Activated CD4-positive, alpha-beta memory T cell treated with anti-CD3 and anti-CD28 coated beads, Interleukin-2, amount 10 ng/mL, durations not matched to agents 7 days and 5 days (primary cell): ENCODE measurements around the gene MCM6. TPM values are rescaled to one million over a fixed set of nuclear protein-coding genes. Genes with fewer than 3 reads are reported as not detected.

Experiments used
- CTCF ChIA-PET: fragments of 350-600 bp; sonication (Branson Sonifier 250); formaldehyde crosslinking; loops from one replicate; lab custom pipeline; 2021; ENCODE audit warnings: antibody characterized with exemption, inconsistent platforms; lab: Charles Lee
- POLR2A ChIA-PET: fragments of 350-600 bp; sonication (Branson Sonifier 250); formaldehyde crosslinking; loops from one replicate; lab custom pipeline; 2021; ENCODE audit warnings: antibody characterized with exemption; lab: Charles Lee
- DNase-seq: peaks from one replicate; pipeline ENCODE4 v3.0.0-alpha.2; 2020
- H3K27ac Mint-ChIP-seq: one replicate; pipeline ENCODE4 v1.8.0; 2021; ENCODE audit warnings: mild to moderate bottlenecking, mixed read lengths
- H3K27me3 Mint-ChIP-seq: one replicate; pipeline ENCODE4 v1.8.0; 2021; ENCODE audit warnings: mixed read lengths
- H3K36me3 Mint-ChIP-seq: one replicate; pipeline ENCODE4 v1.8.0; 2021; ENCODE audit warnings: low read depth, mixed read lengths
- H3K4me1 Mint-ChIP-seq: one replicate; pipeline ENCODE4 v1.8.0; 2021; ENCODE audit warnings: mixed read lengths
- H3K4me3 Mint-ChIP-seq: one replicate; pipeline ENCODE4 v1.8.0; 2021; ENCODE audit warnings: mild to moderate bottlenecking, mixed read lengths
- H3K9me3 Mint-ChIP-seq: one replicate; pipeline ENCODE4 v1.8.0; 2021; ENCODE audit warnings: mixed read lengths
- total RNA-seq, 2 experiments: library from RNA; stranded (reverse); gene quantifications; one replicate each; pipeline ENCODE4 v1.2.3, GENCODE V29; 2021

Gene MCM6
- total RNA-seq, 2 experiments from 2014 or later, result 128 to 130 TPM

DNA sequence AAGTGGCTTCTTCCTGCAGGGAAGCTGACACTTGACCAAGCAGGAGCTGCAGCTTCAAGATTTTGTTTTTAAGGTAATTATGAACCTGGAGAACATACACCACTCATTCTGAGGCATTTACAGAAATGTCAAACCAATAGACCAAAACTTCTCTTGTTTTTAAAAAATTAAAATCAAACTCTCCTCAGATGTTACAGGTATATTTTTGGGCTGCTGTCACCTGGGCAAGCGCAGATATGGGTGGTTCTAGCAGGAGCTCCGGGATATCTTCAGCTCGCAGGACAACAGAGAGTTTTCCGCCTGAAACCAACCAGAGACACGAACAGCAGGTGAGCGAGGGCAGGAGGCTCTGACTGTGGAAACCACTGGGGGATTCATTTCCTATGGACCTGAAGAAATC lies 43.4 kb downstream of the MCM6 start:
- Mint-ChIP-seq H3K9me3 (no peaks in the 10 kb centered on the region), H3K4me3 (no peak overlapping the region)

DNA sequence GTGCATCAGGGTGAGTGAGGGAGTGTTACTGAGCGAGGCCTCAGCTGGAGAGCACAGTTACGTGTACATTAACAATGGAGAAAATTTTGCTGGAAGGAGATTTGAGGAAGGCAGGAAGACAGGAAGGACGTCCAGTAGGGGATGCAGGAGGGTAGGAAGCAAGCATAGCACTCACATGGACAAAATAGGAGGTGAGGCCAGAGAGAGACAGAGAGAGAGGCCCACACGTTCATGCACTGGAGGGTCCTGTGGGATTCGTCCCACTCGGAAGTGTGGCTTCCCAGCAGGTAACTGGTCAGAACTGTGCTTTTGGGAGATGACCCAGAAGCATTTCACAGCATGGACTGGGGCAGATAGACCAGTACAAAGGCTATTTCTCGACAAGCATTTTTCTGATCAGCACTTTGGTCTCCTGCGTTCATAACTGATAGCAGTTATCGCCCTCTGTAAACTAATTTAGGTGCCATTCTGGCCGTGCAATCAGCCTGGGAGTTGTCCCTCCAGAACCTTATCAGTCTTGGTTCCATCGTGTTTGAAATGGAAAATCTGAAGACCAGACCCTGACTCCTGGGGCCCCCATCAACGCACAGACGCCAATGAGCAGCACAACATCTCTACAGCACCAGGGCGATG lies 44.9 kb downstream of the MCM6 start:
- Mint-ChIP-seq H3K4me3 (no peak overlapping the region), H3K4me1 (peaks cover 6% of the 10 kb centered on the region), H3K9me3 (no peaks in the 10 kb centered on the region), H3K36me3 (peaks cover 2% of the 10 kb centered on the region), H3K27me3 (no peaks in the 10 kb centered on the region), H3K27ac (no peak overlapping the region)
- no peak for DNase-seq
- ChIA-PET CTCF (no interaction called here), POLR2A (no interaction called here)

More for the DNA sequence above, 43.4 kb downstream of the MCM6 start:
- Mint-ChIP-seq H3K4me1 (peaks cover 9% of the 10 kb centered on the region), H3K27ac (no peak overlapping the region), H3K36me3 (peaks cover 8% of the 10 kb centered on the region), H3K27me3 (no peaks in the 10 kb centered on the region)
- DNase-seq, result no peak
- ChIA-PET POLR2A (interaction anchor here (1.2 kb wide), 1 partner anchor 42 kb away, joined by 4 read pairs; no protein-coding TSS in a partner anchor), CTCF (no interaction called here)

DNA sequence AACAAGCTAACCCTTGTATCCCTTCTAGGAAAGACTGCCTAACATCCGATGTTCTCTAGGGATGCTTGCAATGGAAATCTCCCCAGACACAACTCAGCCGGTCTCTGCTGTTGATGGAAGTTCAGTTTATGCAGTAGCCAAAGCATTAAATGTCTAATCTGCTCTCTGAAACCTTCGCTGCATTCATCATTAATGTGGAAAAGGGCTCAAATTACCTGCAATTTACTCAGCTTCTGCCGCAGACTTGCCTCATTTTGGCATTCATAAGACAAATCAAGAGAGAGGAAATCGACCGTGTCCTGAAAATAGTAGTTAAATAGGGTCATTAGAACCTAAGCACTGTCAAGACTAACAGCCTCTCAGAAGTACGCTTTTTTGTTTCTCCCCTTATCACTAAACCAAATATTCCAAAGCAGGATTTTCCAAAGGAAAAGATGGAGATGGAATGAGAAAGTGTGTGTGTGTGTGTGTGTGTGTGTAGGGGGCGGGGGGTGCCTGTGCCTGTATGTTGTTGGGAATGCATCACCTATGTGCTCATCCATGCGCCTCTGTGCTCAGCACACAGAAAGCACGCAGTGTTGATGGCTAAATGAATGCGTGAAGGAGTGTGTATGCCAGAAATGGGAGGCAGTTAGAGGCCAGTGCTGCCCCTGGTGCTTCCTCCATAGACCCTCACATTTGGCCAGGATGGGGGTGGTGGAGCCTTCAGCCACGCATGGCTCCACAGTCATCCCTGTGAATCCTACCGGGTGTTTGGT lies 46.7 kb downstream of the MCM6 start:
- no peak overlapping the region for H3K4me3 Mint-ChIP-seq
- CTCF ChIA-PET, result no interaction called here
- POLR2A ChIA-PET, result no interaction called here
- no peaks in the 10 kb centered on the region for H3K4me1 Mint-ChIP-seq
- H3K27me3 Mint-ChIP-seq, result no peaks in the 10 kb centered on the region
- DNase-seq, result no peak
- H3K9me3 Mint-ChIP-seq, result no peaks in the 10 kb centered on the region
- H3K27ac Mint-ChIP-seq, result no peak overlapping the region
- H3K36me3 Mint-ChIP-seq, result no peaks in the 10 kb centered on the region

DNA sequence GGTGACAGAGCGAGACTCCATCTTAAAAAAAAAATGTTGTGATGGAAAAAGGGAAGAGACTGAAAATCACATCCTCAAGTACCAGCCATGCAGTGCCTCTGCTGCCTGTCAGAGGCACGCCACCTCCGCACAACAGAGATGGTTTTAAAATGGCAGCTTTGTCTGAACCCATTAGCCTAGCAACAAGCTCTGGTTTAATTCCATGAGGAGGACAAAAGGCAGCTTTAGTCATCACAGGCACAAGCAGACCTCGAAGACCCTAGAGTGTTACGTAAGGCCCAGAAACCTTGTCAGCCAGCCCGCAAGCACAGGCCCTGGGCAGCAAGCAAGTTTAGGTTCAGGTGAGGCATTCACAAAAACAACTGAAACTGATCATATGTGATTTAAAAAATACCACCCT lies 49.7 kb downstream of the MCM6 start:
- peaks cover 9% of the 10 kb centered on the region for H3K4me1 Mint-ChIP-seq
- no peak overlapping the region for H3K27ac Mint-ChIP-seq
- DNase-seq, result no peak
- peaks cover 13% of the 10 kb centered on the region for H3K36me3 Mint-ChIP-seq
- ChIA-PET POLR2A (no interaction called here), CTCF (interaction anchor here (0.9 kb wide), 1 partner anchor 15 kb away, joined by 3 read pairs; no protein-coding TSS in a partner anchor)
- no peak overlapping the region for H3K4me3 Mint-ChIP-seq
- peaks cover 13% of the 10 kb centered on the region for H3K9me3 Mint-ChIP-seq
- H3K27me3 Mint-ChIP-seq, result peaks cover 2% of the 10 kb centered on the region

DNA sequence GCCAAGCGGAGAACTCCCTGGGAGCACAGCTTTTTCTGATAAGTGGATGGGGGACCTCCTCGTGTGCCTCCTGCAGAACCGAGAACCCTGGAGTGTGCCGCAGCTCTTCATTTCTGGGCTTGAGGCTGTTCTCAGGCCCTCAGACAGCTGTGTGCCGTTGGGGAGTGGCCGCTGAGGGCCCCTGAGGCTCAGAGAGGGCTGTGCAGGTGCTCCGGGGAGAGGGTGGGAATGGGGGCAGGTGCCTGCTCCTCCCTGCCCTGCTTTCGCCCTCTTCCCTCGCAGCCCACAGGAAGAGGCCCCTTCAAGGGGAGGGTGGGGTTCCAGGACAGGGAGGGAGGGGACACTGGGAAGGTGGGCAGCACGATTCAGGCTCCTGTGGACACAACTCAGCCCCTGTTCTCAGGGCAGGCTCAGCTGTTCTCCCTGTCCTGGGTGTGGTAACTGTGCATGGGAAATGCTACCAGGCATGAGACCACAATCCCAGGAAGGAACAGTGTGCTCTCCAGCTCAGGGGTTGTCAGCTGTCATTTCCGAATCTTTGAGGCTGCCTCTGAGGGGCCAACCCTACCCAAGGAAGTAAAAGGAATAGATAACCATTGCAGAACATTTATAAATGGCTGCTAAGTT lies 50.6 kb downstream of the MCM6 start:
- ChIA-PET CTCF (interaction anchor here (1.6 kb wide), 1 partner anchor 28 kb away, joined by 5 read pairs; no protein-coding TSS in a partner anchor), POLR2A (no interaction called here)
- Mint-ChIP-seq H3K9me3 (peaks cover 13% of the 10 kb centered on the region), H3K4me3 (no peak overlapping the region), H3K27me3 (peaks cover 2% of the 10 kb centered on the region), H3K27ac (no peak overlapping the region), H3K36me3 (peaks cover 13% of the 10 kb centered on the region), H3K4me1 (peaks cover 16% of the 10 kb centered on the region)
- no peak for DNase-seq

DNA sequence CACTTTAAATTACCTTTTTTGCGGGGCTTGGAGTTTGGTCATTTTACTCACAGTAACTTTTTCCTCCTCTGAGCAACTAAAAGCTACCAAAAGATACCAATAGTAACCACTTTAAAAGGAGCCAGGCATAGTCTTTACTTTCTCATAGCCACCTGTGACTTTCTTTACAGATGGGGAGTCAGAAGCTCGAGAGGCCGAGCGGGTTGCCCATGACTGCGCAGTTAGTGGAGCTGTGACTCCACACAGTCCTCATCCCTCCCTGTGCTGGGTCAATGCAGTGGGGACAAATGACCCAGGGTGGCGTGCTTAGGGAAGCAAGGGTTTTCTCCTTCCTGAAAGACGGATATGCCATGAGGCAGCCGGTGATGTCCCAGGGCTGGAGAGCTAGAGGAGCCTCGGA lies 51.1 kb downstream of the MCM6 start:
- Mint-ChIP-seq H3K27me3 (peaks cover 2% of the 10 kb centered on the region), H3K27ac (no peak overlapping the region), H3K4me3 (no peak overlapping the region), H3K36me3 (peaks cover 13% of the 10 kb centered on the region), H3K9me3 (peaks cover 13% of the 10 kb centered on the region), H3K4me1 (peaks cover 22% of the 10 kb centered on the region)
- POLR2A ChIA-PET, result no interaction called here
- CTCF ChIA-PET, result interaction anchor here (1.6 kb wide), 1 partner anchor 28 kb away, joined by 5 read pairs; no protein-coding TSS in a partner anchor
- DNase-seq, result no peak

DNA sequence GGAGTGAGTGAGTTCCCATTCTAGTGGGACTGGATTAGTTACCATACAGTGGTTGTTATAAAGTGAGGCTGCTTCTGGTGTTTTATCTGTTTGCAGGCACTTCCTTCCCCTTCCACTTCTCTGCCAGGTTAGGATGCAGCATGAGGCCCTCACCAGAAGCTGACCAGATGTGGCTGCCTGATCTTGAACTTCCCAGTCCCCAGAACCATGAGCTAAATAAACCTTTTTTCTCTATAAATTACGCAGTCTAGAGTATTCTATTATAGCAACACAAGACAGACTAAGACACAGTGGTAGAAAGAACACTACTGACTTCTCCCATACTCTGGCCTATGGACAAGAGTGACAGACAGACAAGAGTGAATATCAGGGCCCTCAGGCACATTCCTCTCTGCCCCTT lies 53.4 kb downstream of the MCM6 start:
- POLR2A ChIA-PET, result no interaction called here
- H3K27me3 Mint-ChIP-seq, result peaks cover 2% of the 10 kb centered on the region
- H3K36me3 Mint-ChIP-seq, result peaks cover 13% of the 10 kb centered on the region
- CTCF ChIA-PET, result no interaction called here
- no peak overlapping the region for H3K4me3 Mint-ChIP-seq
- H3K27ac Mint-ChIP-seq, result no peak overlapping the region
- peaks cover 35% of the 10 kb centered on the region for H3K4me1 Mint-ChIP-seq
- H3K9me3 Mint-ChIP-seq, result peaks cover 13% of the 10 kb centered on the region
- DNase-seq, result no peak

DNA sequence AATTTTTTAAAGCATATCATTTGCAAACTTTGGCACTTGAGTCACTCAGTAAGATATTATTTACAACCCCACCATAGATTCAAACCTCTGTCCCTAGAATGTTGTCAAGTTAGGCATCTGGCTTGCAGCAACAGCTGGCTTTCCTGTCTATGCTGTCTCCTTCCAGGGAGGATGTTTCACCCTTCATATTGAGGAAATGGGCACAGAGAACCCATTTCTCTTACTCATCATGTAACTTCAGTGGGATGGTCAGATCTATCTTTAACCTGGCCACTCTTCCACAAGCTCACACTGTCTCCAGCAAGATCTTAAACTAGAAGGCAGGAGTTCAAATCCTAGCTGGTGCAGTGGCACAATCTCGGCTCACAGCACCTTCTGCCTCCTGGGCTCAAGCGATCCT lies 55.1 kb downstream of the MCM6 start:
- DNase-seq, result no peak
- CTCF ChIA-PET, result interaction anchor here (1.4 kb wide), 1 partner anchor 54 kb away, joined by 3 read pairs; no protein-coding TSS in a partner anchor
- POLR2A ChIA-PET, result interaction anchor here (1.0 to 4.0 kb wide), 7 partner anchors 21 to 506 kb away, joined by 3 to 19 read pairs (median 8); partner anchors contain the start of gene MCM6
- H3K4me3 Mint-ChIP-seq, result no peak overlapping the region
- H3K27ac Mint-ChIP-seq, result peak overlapping the region; percentile 78
- peaks cover 13% of the 10 kb centered on the region for H3K36me3 Mint-ChIP-seq
- H3K4me1 Mint-ChIP-seq, result peaks cover 35% of the 10 kb centered on the region
- H3K27me3 Mint-ChIP-seq, result peaks cover 2% of the 10 kb centered on the region
- peaks cover 13% of the 10 kb centered on the region for H3K9me3 Mint-ChIP-seq

DNA sequence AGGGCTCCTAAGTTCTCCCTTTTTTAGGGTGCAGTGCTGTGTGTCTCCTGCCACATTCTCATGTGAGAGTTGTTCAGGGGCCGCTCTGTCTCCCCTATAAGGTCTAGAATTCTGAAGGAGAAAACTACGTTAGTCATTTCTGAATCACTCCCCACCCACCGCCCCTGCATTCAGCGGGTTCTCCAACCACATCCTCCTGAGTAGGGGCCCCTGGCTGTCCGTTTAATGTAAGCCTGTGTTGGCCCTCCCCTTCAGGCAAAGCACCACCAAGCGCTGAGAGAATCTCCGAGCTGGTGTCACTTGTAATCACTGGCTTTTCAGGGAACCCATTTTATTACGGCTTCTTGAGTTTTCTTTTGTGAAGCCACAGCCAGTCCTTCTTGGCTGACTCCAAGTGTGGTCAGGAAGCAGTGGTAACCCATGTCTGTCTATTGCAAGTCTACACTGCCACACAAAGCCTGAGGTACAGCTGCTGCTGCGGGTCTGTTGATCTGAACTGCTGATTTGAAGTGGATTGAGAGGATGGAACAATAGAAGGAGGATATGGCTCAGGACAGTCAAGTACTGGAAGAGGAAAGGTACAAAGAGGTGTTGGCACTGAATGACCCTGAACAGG lies 56.1 kb downstream of the MCM6 start:
- H3K27ac Mint-ChIP-seq, result peak overlapping the region; percentile 78
- peaks cover 13% of the 10 kb centered on the region for H3K36me3 Mint-ChIP-seq
- ChIA-PET POLR2A (interaction anchor here (0.7 to 4.0 kb wide), 12 partner anchors 17 to 564 kb away, joined by 3 to 19 read pairs (median 4); partner anchors contain the start of genes LCT and MCM6), CTCF (interaction anchor here (1.0 to 4.5 kb wide), 6 partner anchors 16 to 564 kb away, joined by 3 to 28 read pairs (median 4); no protein-coding TSS in a partner anchor)
- DNase-seq, result peak; percentile 87
- H3K9me3 Mint-ChIP-seq, result peaks cover 13% of the 10 kb centered on the region
- peaks cover 35% of the 10 kb centered on the region for H3K4me1 Mint-ChIP-seq
- H3K4me3 Mint-ChIP-seq, result peak overlapping the region; percentile 48
- H3K27me3 Mint-ChIP-seq, result peaks cover 2% of the 10 kb centered on the region

DNA sequence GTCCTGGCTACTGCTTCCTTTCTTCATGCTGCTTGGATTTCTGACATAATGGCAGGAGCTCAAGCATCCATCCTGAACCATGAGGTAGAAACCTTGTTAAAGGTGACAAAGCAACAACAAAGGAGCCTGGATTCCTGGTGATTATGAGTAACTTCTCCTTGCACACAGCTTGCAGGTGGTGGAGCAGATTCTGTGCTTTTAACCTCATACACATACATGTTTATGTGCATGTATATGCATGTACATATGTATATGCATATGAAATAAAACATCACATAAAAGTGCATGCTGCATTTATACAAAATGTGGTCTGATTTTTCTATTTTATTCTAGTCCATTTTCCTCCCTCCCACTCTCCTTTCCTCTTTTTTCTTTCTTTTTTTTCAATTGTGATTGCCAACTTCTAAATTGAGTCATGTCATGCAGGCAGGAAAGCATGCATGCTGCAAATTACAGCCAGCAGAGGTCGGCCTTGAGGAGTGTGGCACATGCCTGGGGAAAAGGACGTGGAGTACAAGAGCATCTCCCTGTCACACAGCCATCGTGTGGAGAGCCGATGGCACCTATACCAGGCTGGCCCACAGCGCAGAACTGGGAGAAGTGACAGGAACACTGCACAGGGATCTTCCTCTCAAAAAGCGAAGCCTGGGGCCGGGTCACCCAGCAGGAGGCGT lies 57.2 kb downstream of the MCM6 start:
- DNase-seq, result peak; percentile 65
- ChIA-PET POLR2A (interaction anchor here (1.5 to 4.0 kb wide), 6 partner anchors 23 to 565 kb away, joined by 4 to 19 read pairs (median 8); partner anchors contain the start of gene MCM6), CTCF (interaction anchor here (0.6 to 4.5 kb wide), 10 partner anchors 15 to 1715 kb away, joined by 3 to 28 read pairs (median 4); no protein-coding TSS in a partner anchor)
- Mint-ChIP-seq H3K27me3 (peaks cover 2% of the 10 kb centered on the region), H3K9me3 (peaks cover 13% of the 10 kb centered on the region), H3K36me3 (peaks cover 13% of the 10 kb centered on the region), H3K27ac (peak overlapping the region; percentile 23), H3K4me1 (peaks cover 35% of the 10 kb centered on the region), H3K4me3 (no peak overlapping the region)

DNA sequence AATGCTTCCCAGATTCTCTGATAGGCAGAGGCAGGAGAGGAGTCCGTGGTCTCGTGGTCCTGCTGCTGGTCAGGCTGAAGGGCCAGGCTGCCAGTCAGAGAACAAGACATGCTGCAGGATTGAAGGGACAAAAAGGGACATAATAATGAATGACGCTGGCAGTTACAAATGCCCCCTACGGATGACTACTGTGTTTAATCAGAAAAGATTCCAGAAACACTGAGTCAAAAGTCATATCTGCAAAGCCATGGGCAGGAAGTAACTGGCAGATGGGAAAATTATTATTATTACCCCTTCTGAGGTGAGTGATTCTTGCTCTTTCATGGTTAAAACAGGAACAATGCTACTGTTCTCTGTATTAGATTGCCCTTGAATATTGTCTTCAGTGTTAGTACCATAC lies 58.3 kb downstream of the MCM6 start:
- Mint-ChIP-seq H3K4me1 (peaks cover 33% of the 10 kb centered on the region), H3K36me3 (peaks cover 7% of the 10 kb centered on the region), H3K9me3 (peaks cover 10% of the 10 kb centered on the region), H3K27ac (no peak overlapping the region), H3K4me3 (no peak overlapping the region), H3K27me3 (no peaks in the 10 kb centered on the region)
- ChIA-PET POLR2A (interaction anchor here (4.0 kb wide), 1 partner anchor 58 kb away, joined by 19 read pairs; the partner anchor contains the start of gene MCM6), CTCF (interaction anchor here (0.8 to 4.5 kb wide), 6 partner anchors 16 to 566 kb away, joined by 3 to 28 read pairs (median 4); no protein-coding TSS in a partner anchor)
- no peak for DNase-seq

DNA sequence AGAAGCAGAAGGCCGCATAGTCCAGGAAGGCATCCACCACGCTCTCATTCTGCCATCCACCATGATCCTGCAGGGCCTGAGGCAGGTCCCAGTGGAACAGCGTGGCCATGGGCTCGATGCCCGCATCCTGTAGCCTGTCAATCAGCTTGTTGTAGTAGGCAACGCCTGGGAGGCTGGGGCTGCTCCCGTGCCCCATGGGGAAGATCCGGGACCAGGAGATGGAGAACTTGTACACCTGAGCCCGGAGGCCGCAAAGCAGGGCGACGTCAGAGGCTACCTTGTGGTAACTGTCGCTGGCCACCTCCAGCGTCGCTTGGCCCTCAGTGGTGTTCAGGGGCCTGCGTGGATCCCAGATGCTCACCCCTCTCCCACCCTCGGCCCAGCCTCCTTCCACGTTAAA lies 58.8 kb downstream of the MCM6 start:
- Mint-ChIP-seq H3K36me3 (peaks cover 3% of the 10 kb centered on the region), H3K4me1 (peaks cover 30% of the 10 kb centered on the region), H3K27ac (no peak overlapping the region), H3K4me3 (no peak overlapping the region), H3K27me3 (no peaks in the 10 kb centered on the region), H3K9me3 (peaks cover 5% of the 10 kb centered on the region)
- ChIA-PET CTCF (interaction anchor here (4.5 kb wide), 1 partner anchor 19 kb away, joined by 28 read pairs; no protein-coding TSS in a partner anchor), POLR2A (no interaction called here)
- DNase-seq, result no peak
